Esophagus squamous epithelium (tissue), 4 donors: ENCODE measurements around the gene ENKD1.

ENCODE experiments used
- POLR2A ChIP-seq, 4 donors: fragments of 450-650 bp; IDR thresholded peaks; one replicate each; pipeline ENCODE4 v1.6.1; 2017; ENCODE audit warnings: antibody characterized with exemption in 4 of 4, mild to moderate bottlenecking in 4 of 4, moderate library complexity in 3 of 4
- TF ChIP-seq, protein P1 (sequence below), 6 experiments: fragments of 450-650 bp in 4 of 6; fragments of 200-600 bp in 2 of 6; sonication (generic) in 2 of 6; IDR thresholded peaks; one replicate each; pipeline ENCODE4 v1.5.1; 2016 to 2019; ENCODE audit warnings: antibody characterized with exemption in 6 of 6, mild to moderate bottlenecking in 4 of 6, moderate library complexity in 4 of 6

DNA sequence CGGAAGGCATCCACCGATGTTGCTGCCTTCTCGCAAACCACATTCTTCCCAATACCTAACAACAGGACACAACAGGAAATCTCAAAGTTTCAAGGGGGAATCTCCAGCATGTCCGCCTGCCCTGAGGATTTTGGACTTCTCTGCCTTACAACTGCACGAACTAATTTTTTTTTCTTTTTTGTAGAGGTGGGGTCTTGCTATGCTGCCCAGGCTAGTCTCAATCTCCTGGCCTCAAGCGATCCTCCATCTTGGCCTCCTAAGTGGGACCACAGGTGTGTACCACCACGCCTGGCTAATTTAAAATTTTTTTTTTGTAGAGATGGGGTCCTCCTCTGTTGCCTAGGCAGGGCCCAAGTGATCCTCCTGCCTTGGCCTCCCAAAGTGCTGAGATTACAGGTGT lies 9.4 kb upstream of the ENKD1 start:
- TF ChIP-seq, protein P1, sequence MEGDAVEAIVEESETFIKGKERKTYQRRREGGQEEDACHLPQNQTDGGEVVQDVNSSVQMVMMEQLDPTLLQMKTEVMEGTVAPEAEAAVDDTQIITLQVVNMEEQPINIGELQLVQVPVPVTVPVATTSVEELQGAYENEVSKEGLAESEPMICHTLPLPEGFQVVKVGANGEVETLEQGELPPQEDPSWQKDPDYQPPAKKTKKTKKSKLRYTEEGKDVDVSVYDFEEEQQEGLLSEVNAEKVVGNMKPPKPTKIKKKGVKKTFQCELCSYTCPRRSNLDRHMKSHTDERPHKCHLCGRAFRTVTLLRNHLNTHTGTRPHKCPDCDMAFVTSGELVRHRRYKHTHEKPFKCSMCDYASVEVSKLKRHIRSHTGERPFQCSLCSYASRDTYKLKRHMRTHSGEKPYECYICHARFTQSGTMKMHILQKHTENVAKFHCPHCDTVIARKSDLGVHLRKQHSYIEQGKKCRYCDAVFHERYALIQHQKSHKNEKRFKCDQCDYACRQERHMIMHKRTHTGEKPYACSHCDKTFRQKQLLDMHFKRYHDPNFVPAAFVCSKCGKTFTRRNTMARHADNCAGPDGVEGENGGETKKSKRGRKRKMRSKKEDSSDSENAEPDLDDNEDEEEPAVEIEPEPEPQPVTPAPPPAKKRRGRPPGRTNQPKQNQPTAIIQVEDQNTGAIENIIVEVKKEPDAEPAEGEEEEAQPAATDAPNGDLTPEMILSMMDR (IDR thresholded peaks at IDR 0.05) = no peak
- no peak for TF ChIP-seq POLR2A (IDR thresholded peaks at IDR 0.05)
